Measurements from ENCODE around the gene MDM2. TPM values are rescaled to one million over a fixed set of nuclear protein-coding genes. Genes with fewer than 3 reads are reported as not detected.

Gene MDM2
- polyA plus RNA-seq, 1 of the 3 experiments (the other 2 are of a cell fraction), result 21.5 TPM

DNA sequence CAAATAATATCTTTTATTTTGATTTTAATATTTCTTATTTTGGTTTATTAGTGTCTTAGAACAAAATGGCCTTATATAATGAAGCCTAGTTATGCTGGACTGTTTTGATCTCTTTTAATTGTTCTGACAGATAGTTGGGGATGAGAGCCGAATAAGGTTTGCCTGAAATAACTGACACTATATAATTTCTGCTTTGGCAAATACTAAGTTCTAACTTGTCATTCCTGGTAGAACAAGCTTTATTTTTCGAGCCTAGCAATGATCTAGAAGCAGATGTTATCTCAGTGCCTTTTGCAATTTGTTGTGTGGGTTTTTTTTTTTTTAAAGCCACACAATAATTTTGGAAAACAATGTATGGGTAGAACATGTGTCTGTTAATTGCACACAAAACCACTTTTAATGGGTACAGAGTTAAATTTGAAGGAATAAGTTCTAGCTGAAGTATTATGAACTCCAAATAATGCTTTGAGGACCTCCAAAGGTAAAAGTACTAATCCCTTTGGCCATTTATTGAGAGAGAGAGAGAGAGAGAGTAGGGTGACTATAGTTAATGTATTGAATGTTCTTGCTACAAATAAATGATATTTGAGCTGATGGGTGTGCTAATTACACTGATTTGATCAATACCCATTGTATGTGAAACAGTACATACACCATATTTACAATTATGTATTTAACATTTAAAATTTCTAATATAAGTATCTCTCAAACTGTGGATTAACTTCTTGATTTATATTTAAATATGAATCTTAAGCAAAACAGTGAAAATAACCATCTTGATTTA lies 35.0 kb downstream of the MDM2 start:
- Histone ChIP-seq H4K20me1 (ENCODE audit: insufficient read depth) (peaks cover 74% of the 10 kb centered on the region), H3K79me2 (ENCODE audit: insufficient read depth) (peaks cover 26% of the 10 kb centered on the region), H3K9me2 (no peaks in the 10 kb centered on the region), H2AFZ (ENCODE audit: low read depth) (no peak overlapping the region), H3K27me3 (ENCODE audit: insufficient read depth) (no peaks in the 10 kb centered on the region), H3K36me3 (replicated peaks in 1 of 2; ENCODE audit: control insufficient read depth in 1 of 2, insufficient read depth in 2 of 2, low read length in 1 of 2) (peaks cover 58 to 68% of the 10 kb centered on the region in 2 experiments), H3K4me1 (ENCODE audit: control insufficient read depth in 1 of 2, insufficient read depth in 2 of 2, low read depth in 1 of 2, low read length in 1 of 2) (no peaks in the 10 kb centered on the region), H3K4me2 (no peak overlapping the region), H3K9me3 (no peaks in the 10 kb centered on the region), H3F3A (replicated peaks; ENCODE audit: insufficient read depth) (peaks cover 73% of the 10 kb centered on the region), H3K4me3 (ENCODE audit: low read depth in 2 of 2, low read length in 1 of 2) (no peak overlapping the region), H3K27ac (ENCODE audit: low read depth in 2 of 2, low read length in 1 of 2) (no peak overlapping the region), H3K9ac (no peak overlapping the region)
- no peak for TF ChIP-seq SMC3 (IDR thresholded peaks at IDR 0.05; ENCODE audit: low read depth, low read length)
- peak; percentile 21; the same call in 1 of the 2 replicates for TF ChIP-seq POLR2AphosphoS5 (IDR thresholded peaks at IDR 0.05; ENCODE audit: low read depth, low read length)
- CTCF ChIA-PET, result interaction anchor here (4.8 kb wide), 1 partner anchor 13 kb away, joined by 30 read pairs; no protein-coding TSS in a partner anchor
- no peak for DNase-seq
- POLR2A ChIA-PET, result no interaction called here
- WGBS (ENCODE audit: low lambda C conversion rate), result 93% methylated on average over 2 of the region's 2 CpGs

DNA sequence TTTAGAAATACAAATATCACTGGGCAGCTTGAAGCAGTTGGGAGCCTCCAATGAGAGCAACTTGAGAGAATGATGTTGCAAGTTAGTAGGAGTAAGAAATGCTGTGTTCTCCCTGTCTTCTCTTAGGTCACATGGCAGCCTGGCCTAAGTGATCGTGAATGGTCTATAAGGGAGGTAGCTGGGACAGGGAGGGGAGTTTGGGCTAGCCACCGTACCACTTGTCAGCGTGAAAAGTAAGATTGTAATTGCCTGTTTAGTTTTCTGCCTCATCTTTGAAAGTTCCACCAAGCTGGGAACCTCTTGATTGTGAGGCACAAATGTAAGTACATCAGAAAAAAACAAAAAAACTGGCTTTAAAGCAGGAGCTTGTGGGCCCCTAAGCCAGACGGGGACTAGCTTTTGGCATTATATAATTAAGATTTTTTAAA lies 36.4 kb downstream of the MDM2 start:
- no peak for DNase-seq
- H3F3A ChIP-seq (replicated peaks; ENCODE audit: insufficient read depth), result peaks cover 66% of the 10 kb centered on the region
- no peak overlapping the region for H3K4me3 ChIP-seq (ENCODE audit: low read depth in 2 of 2, low read length in 1 of 2)
- 97% methylated on average over 4 of the region's 4 CpGs for WGBS (ENCODE audit: low lambda C conversion rate)
- ChIA-PET POLR2A (no interaction called here), CTCF (interaction anchor here (1.5 to 4.8 kb wide), 2 partner anchors 14 to 16 kb away, joined by 3 to 30 read pairs; no protein-coding TSS in a partner anchor)
- peaks cover 60% of the 10 kb centered on the region for H4K20me1 ChIP-seq (ENCODE audit: insufficient read depth)
- no peak overlapping the region for H3K27ac ChIP-seq (ENCODE audit: low read depth in 2 of 2, low read length in 1 of 2)
- H3K4me2 ChIP-seq, result no peak overlapping the region
- H3K9me3 ChIP-seq, result no peaks in the 10 kb centered on the region
- no peak overlapping the region for H2AFZ ChIP-seq (ENCODE audit: low read depth)
- no peaks in the 10 kb centered on the region for H3K27me3 ChIP-seq (ENCODE audit: insufficient read depth)
- H3K79me2 ChIP-seq (ENCODE audit: insufficient read depth), result peaks cover 15% of the 10 kb centered on the region
- H3K9ac ChIP-seq, result no peak overlapping the region
- no peaks in the 10 kb centered on the region for H3K9me2 ChIP-seq
- H3K4me1 ChIP-seq (ENCODE audit: control insufficient read depth in 1 of 2, insufficient read depth in 2 of 2, low read depth in 1 of 2, low read length in 1 of 2), result no peaks in the 10 kb centered on the region
- TF ChIP-seq YY1 (IDR thresholded peaks at IDR 0.05; ENCODE audit: low read depth) (no peak), POLR2AphosphoS5 (IDR thresholded peaks at IDR 0.05; ENCODE audit: low read depth, low read length) (peak; percentile 6; the same call in 1 of the 2 replicates)
- H3K36me3 ChIP-seq (replicated peaks in 1 of 2; ENCODE audit: control insufficient read depth in 1 of 2, insufficient read depth in 2 of 2, low read length in 1 of 2), result peaks cover 45 to 55% of the 10 kb centered on the region in 2 experiments

DNA sequence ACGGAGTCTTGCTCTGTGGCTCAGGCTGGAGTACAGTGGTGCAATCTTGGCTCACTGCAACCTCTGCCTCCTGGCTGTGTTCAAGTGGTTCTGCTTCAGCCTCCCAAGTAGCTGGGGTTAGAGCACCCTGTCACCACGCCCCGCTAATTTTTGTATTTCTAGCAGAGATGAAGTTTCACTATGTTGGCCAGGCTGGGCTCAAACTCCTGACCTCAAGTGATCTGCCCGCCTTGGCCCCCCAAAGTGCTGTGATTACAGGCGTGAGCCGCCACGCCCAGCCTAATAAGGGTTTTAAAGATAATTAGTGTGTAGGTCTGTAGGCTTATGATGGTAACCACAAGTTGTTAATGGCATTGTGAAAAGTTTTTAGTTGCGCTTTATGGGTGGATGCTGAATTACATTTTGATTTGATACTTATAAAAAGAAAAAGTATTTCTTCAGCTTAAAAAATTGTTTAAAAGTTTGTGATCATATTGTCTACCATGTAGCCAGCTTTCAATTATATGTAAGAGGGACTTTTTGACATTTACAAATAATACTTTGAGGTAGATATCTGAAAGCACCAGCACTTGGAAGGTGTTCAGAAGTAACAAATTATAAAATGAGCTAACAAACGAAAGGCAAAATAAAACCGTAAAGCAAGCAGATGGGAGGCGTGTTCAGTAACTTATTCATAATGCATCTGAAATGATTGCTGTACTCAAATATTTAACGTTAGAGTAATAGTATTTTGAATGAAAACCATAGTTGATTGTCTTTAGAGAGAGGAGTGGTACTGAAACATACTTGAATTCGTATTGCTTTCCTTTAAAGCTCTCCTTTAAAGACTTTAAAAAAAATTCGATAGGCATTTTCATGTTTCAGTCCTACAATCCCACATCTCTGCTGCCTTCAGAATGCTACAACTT lies 37.1 kb downstream of the MDM2 start:
- no peak for DNase-seq
- H3K9ac ChIP-seq, result no peak overlapping the region
- no peak overlapping the region for H3K4me3 ChIP-seq (ENCODE audit: low read depth in 2 of 2, low read length in 1 of 2)
- peaks cover 38 to 48% of the 10 kb centered on the region in 2 experiments for H3K36me3 ChIP-seq (replicated peaks in 1 of 2; ENCODE audit: control insufficient read depth in 1 of 2, insufficient read depth in 2 of 2, low read length in 1 of 2)
- peaks cover 53% of the 10 kb centered on the region for H4K20me1 ChIP-seq (ENCODE audit: insufficient read depth)
- no peaks in the 10 kb centered on the region for H3K27me3 ChIP-seq (ENCODE audit: insufficient read depth)
- ChIA-PET POLR2A (no interaction called here), CTCF (interaction anchor here (1.5 to 4.8 kb wide), 2 partner anchors 15 to 17 kb away, joined by 3 to 30 read pairs; no protein-coding TSS in a partner anchor)
- H3F3A ChIP-seq (replicated peaks; ENCODE audit: insufficient read depth), result peaks cover 67% of the 10 kb centered on the region
- no peak overlapping the region for H2AFZ ChIP-seq (ENCODE audit: low read depth)
- H3K4me2 ChIP-seq, result no peak overlapping the region
- 96% methylated on average over 14 of the region's 14 CpGs for WGBS (ENCODE audit: low lambda C conversion rate)
- TF ChIP-seq NRF1 (IDR thresholded peaks at IDR 0.05; ENCODE audit: low read depth, low read length) (no peak), SMC3 (IDR thresholded peaks at IDR 0.05; ENCODE audit: low read depth, low read length) (no peak), POLR2AphosphoS5 (IDR thresholded peaks at IDR 0.05; ENCODE audit: low read depth, low read length) (peak; percentile 10; the same call in 1 of the 2 replicates), MXI1 (IDR thresholded peaks at IDR 0.05; ENCODE audit: low read depth, low read length) (no peak), EP300 (IDR thresholded peaks at IDR 0.05; ENCODE audit: borderline replicate concordance in 1 of 2, low read depth in 1 of 2, low read length in 1 of 2) (no peak), EZH2phosphoT487 (IDR thresholded peaks at IDR 0.05; ENCODE audit: borderline replicate concordance, low read depth) (no peak), GATA2 (CRISPR knock-in tag; IDR thresholded peaks at IDR 0.05) (no peak), PBX3 (IDR thresholded peaks at IDR 0.05) (no peak)
- no peaks in the 10 kb centered on the region for H3K9me2 ChIP-seq
- no peaks in the 10 kb centered on the region for H3K9me3 ChIP-seq
- peaks cover 10% of the 10 kb centered on the region for H3K79me2 ChIP-seq (ENCODE audit: insufficient read depth)
- H3K4me1 ChIP-seq (ENCODE audit: control insufficient read depth in 1 of 2, insufficient read depth in 2 of 2, low read depth in 1 of 2, low read length in 1 of 2), result no peaks in the 10 kb centered on the region
- no peak overlapping the region for H3K27ac ChIP-seq (ENCODE audit: low read depth in 2 of 2, low read length in 1 of 2)

All from SK-N-SH (cell line).